Esophagus muscularis mucosa (tissue), 3 donors: ENCODE measurements around the gene RASD1.

Experiments
- POLR2A ChIP-seq: fragments of 450-650 bp; IDR thresholded peaks from one replicate; pipeline ENCODE4 v1.6.1; 2017; ENCODE audit warnings: antibody characterized with exemption, moderate library complexity, mild to moderate bottlenecking, low read depth
- TF ChIP-seq, protein P1 (sequence below), 3 experiments: fragments of 200-600 bp in 2 of 3; fragments of 450-650 bp in 1 of 3; sonication (generic) in 2 of 3; IDR thresholded peaks; one replicate each; pipeline ENCODE4 v1.5.1; 2017 to 2019; ENCODE audit warnings: antibody characterized with exemption in 3 of 3, mild to moderate bottlenecking in 2 of 3, moderate library complexity in 1 of 3

GRCh38 chr17:17506893-17507464 lies 10.8 kb upstream of the RASD1 start:
- TF ChIP-seq POLR2A = no peak
- TF ChIP-seq, protein P1, sequence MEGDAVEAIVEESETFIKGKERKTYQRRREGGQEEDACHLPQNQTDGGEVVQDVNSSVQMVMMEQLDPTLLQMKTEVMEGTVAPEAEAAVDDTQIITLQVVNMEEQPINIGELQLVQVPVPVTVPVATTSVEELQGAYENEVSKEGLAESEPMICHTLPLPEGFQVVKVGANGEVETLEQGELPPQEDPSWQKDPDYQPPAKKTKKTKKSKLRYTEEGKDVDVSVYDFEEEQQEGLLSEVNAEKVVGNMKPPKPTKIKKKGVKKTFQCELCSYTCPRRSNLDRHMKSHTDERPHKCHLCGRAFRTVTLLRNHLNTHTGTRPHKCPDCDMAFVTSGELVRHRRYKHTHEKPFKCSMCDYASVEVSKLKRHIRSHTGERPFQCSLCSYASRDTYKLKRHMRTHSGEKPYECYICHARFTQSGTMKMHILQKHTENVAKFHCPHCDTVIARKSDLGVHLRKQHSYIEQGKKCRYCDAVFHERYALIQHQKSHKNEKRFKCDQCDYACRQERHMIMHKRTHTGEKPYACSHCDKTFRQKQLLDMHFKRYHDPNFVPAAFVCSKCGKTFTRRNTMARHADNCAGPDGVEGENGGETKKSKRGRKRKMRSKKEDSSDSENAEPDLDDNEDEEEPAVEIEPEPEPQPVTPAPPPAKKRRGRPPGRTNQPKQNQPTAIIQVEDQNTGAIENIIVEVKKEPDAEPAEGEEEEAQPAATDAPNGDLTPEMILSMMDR (IDR thresholded peaks at IDR 0.05) = no peak
